GM19468 (cell line): Measurements from ENCODE around the gene OPN1SW.

Experiments used
- ATAC-seq: cut with Tn5 transposase; IDR thresholded peaks from one replicate; pipeline ENCODE4 v1.9.1; 2021; ENCODE audit warnings: mild to moderate bottlenecking, moderate library complexity, moderate number of reproducible peaks; ENCODE audit not compliant: unreplicated experiment; ENCODE audit errors: extremely low read depth

Gene OPN1SW

GRCh38 chr7:128775744-128776474 lies at the start of gene OPN1SW:
OPN1SW (minus strand) TSS chr7:128775794; CDS start chr7:128775781, 13 bp downstream.
- no peak for ATAC-seq

GRCh38 chr7:128821724-128822123 lies 46.1 kb upstream of the OPN1SW start:
- ATAC-seq: no peak

GRCh38 chr7:128818694-128819093 lies 43.1 kb upstream of the OPN1SW start:
- ATAC-seq: no peak

GRCh38 chr7:128815289-128815942 lies 39.8 kb upstream of the OPN1SW start:
- no peak for ATAC-seq

GRCh38 chr7:128814499-128814898 lies 38.9 kb upstream of the OPN1SW start:
- ATAC-seq: no peak

GRCh38 chr7:128812514-128813168 lies 37.0 kb upstream of the OPN1SW start:
- no peak for ATAC-seq

GRCh38 chr7:128811631-128812430 lies 36.2 kb upstream of the OPN1SW start:
- no peak for ATAC-seq

- ATAC-seq: no peak
Observed at GRCh38 chr7:128810997-128811396, 35.4 kb upstream of the OPN1SW start.

GRCh38 chr7:128810473-128810872 lies 34.9 kb upstream of the OPN1SW start:
- ATAC-seq: no peak

- ATAC-seq: no peak
Observed at GRCh38 chr7:128809363-128809762, 33.8 kb upstream of the OPN1SW start.

GRCh38 chr7:128807191-128807590 lies 31.6 kb upstream of the OPN1SW start:
- no peak for ATAC-seq

- no peak for ATAC-seq
Observed at GRCh38 chr7:128805225-128805624, 29.6 kb upstream of the OPN1SW start.

- no peak for ATAC-seq
Observed at GRCh38 chr7:128804484-128804883, 28.9 kb upstream of the OPN1SW start.

GRCh38 chr7:128801667-128802418 lies 26.2 kb upstream of the OPN1SW start:
- ATAC-seq: no peak

GRCh38 chr7:128801003-128801402 lies 25.4 kb upstream of the OPN1SW start:
- ATAC-seq: no peak

GRCh38 chr7:128800567-128800966 lies 25.0 kb upstream of the OPN1SW start:
- ATAC-seq: no peak

GRCh38 chr7:128799451-128799850 lies 23.9 kb upstream of the OPN1SW start:
- ATAC-seq: no peak

- no peak for ATAC-seq
Observed at GRCh38 chr7:128796327-128796726, 20.7 kb upstream of the OPN1SW start.

GRCh38 chr7:128795129-128795528 lies 19.5 kb upstream of the OPN1SW start:
- no peak for ATAC-seq

GRCh38 chr7:128794436-128794835 lies 18.8 kb upstream of the OPN1SW start:
- no peak for ATAC-seq
